Glutamatergic neuron (in vitro differentiated cells): ENCODE measurements around the gene LRRC4. TPM values are rescaled to one million over a fixed set of nuclear protein-coding genes. Genes with fewer than 3 reads are reported as not detected.

ENCODE experiments used
- DNase-seq: peaks from one replicate; pipeline ENCODE4 v3.0.0; 2022
- H3K27ac Mint-ChIP-seq: one replicate; pipeline ENCODE4 v1.8.0; 2020; ENCODE audit warnings: mild to moderate bottlenecking, mixed read lengths, inconsistent platforms; ENCODE audit not compliant: unreplicated experiment
- H3K27me3 Mint-ChIP-seq: one replicate; pipeline ENCODE4 v1.8.0; 2020; ENCODE audit warnings: mild to moderate bottlenecking, moderate library complexity, mixed read lengths, inconsistent platforms; ENCODE audit not compliant: unreplicated experiment
- H3K36me3 Mint-ChIP-seq: one replicate; pipeline ENCODE4 v1.8.0; 2020; ENCODE audit warnings: mild to moderate bottlenecking, mixed read lengths, inconsistent platforms; ENCODE audit not compliant: unreplicated experiment
- H3K4me1 Mint-ChIP-seq: one replicate; pipeline ENCODE4 v1.8.0; 2020; ENCODE audit warnings: mild to moderate bottlenecking, low read depth, mixed read lengths, inconsistent platforms; ENCODE audit not compliant: unreplicated experiment
- H3K4me3 Mint-ChIP-seq: one replicate; pipeline ENCODE4 v1.8.0; 2020; ENCODE audit warnings: mild to moderate bottlenecking, mixed read lengths, inconsistent platforms; ENCODE audit not compliant: unreplicated experiment
- H3K9me3 Mint-ChIP-seq: one replicate; pipeline ENCODE4 v1.8.0; 2020; ENCODE audit warnings: mild to moderate bottlenecking, moderate library complexity, mixed read lengths, inconsistent platforms; ENCODE audit not compliant: unreplicated experiment
- CTCF ChIP-seq: fragments of 200-600 bp; sonication (generic); IDR thresholded peaks from one replicate; pipeline ENCODE4 v1.5.0; 2021; ENCODE audit not compliant: partially characterized antibody, unreplicated experiment
- total RNA-seq: library from RNA; stranded (reverse); fragmentation: NEBNext Ultra II Directional; extraction: Animal tissue kit (Norgen Biotek cat#: 25700); gene quantifications from one replicate; pipeline ENCODE4 v1.2.1, GENCODE V29; 2021; ENCODE audit not compliant: unreplicated experiment

LRRC4 gene
- total RNA-seq, 1 donor from 2014 or later: 60.0 TPM

- DNase-seq: no peak
These were observed 13.1 kb downstream of the LRRC4 start for GRCh38 chr7:128017862-128018845.

GRCh38 chr7:128017460-128017859 is 13.8 kb downstream of the LRRC4 start:
- TF ChIP-seq CTCF: no peak
- H3K36me3 Mint-ChIP-seq: no peaks in the 10 kb centered on the region
- peaks cover 13% of the 10 kb centered on the region for H3K27me3 Mint-ChIP-seq
- H3K4me3 Mint-ChIP-seq: peak overlapping the region; percentile 18
- no peak for DNase-seq
- H3K9me3 Mint-ChIP-seq: peaks cover 28% of the 10 kb centered on the region
- peaks cover 75% of the 10 kb centered on the region for H3K4me1 Mint-ChIP-seq
- H3K27ac Mint-ChIP-seq: peak overlapping the region; percentile 4

More at GRCh38 chr7:128017862-128018845, 13.1 kb downstream of the LRRC4 start:
- no peak for TF ChIP-seq CTCF
- Mint-ChIP-seq H3K9me3 (peaks cover 28% of the 10 kb centered on the region), H3K27ac (peak overlapping the region; percentile 79), H3K4me3 (peak overlapping the region; percentile 60), H3K4me1 (peaks cover 74% of the 10 kb centered on the region), H3K27me3 (peaks cover 16% of the 10 kb centered on the region), H3K36me3 (no peaks in the 10 kb centered on the region)

- DNase-seq: peak; percentile 60
- Mint-ChIP-seq H3K4me3 (peak overlapping the region; percentile 63), H3K4me1 (peaks cover 70% of the 10 kb centered on the region)
These were observed 16.4 kb downstream of the LRRC4 start for GRCh38 chr7:128014811-128015210.

GRCh38 chr7:128011131-128011661 is 20.0 kb downstream of the LRRC4 start:
- Mint-ChIP-seq H3K4me1 (peaks cover 59% of the 10 kb centered on the region), H3K27me3 (peaks cover 8% of the 10 kb centered on the region), H3K27ac (peak overlapping the region; percentile 70), H3K36me3 (no peaks in the 10 kb centered on the region), H3K4me3 (no peak overlapping the region), H3K9me3 (peaks cover 14% of the 10 kb centered on the region)
- DNase-seq: no peak
- TF ChIP-seq CTCF: no peak

More at GRCh38 chr7:128014811-128015210, 16.4 kb downstream of the LRRC4 start:
- H3K36me3 Mint-ChIP-seq: no peaks in the 10 kb centered on the region
- H3K27me3 Mint-ChIP-seq: peaks cover 14% of the 10 kb centered on the region
- TF ChIP-seq CTCF: no peak
- peaks cover 24% of the 10 kb centered on the region for H3K9me3 Mint-ChIP-seq
- peak overlapping the region; percentile 79 for H3K27ac Mint-ChIP-seq
